CD4-positive, alpha-beta T cell treated with Interleukin-10 for 1 hour (primary cell): ENCODE data around the gene TOX2.
"Not testable (repeated sequence)": the region's sequence is repeated elsewhere in the genome, so short reads cannot be mapped to it uniquely, and the experiment has no call there.

Source experiments
- DNase-seq: peaks from one replicate; pipeline ENCODE4 v3.0.0-alpha.2; 2020

TOX2 gene

GRCh38 chr20:44034965-44035635, 120.4 kb downstream of the TOX2 start:
- no peak for DNase-seq

- no peak for DNase-seq
Observed at GRCh38 chr20:44035924-44036323, 121.3 kb downstream of the TOX2 start.

- DNase-seq: no peak
Observed at GRCh38 chr20:44036441-44036840, 121.8 kb downstream of the TOX2 start.

GRCh38 chr20:44038681-44039123, 124.0 kb downstream of the TOX2 start:
- DNase-seq: no peak

GRCh38 chr20:44039147-44039546, 124.5 kb downstream of the TOX2 start:
- no peak for DNase-seq

- no peak for DNase-seq
Observed at GRCh38 chr20:44039741-44040140, 125.1 kb downstream of the TOX2 start.

GRCh38 chr20:44040202-44040915, 125.7 kb downstream of the TOX2 start:
- DNase-seq: no peak

- DNase-seq: no peak
Observed at GRCh38 chr20:44041001-44041400, 126.3 kb downstream of the TOX2 start.

GRCh38 chr20:44044712-44045111, 130.1 kb downstream of the TOX2 start:
- DNase-seq: not testable (repeated sequence)

- no peak for DNase-seq
Observed at GRCh38 chr20:44050327-44050726, 135.7 kb downstream of the TOX2 start.

GRCh38 chr20:44050925-44051660, 136.4 kb downstream of the TOX2 start:
- no peak for DNase-seq

- DNase-seq: no peak
Observed at GRCh38 chr20:44051661-44052000, 137.0 kb downstream of the TOX2 start.

- DNase-seq: no peak
Observed at GRCh38 chr20:44052166-44052565, 137.5 kb downstream of the TOX2 start.

GRCh38 chr20:44053046-44053445, 138.4 kb downstream of the TOX2 start:
- no peak for DNase-seq

GRCh38 chr20:44054118-44054517, 139.5 kb downstream of the TOX2 start:
- no peak for DNase-seq

- DNase-seq: no peak
Observed at GRCh38 chr20:44054849-44055248, 140.2 kb downstream of the TOX2 start.

- DNase-seq: peak; percentile 57
Observed at GRCh38 chr20:44056010-44056698, 141.5 kb downstream of the TOX2 start.

- DNase-seq: no peak
Observed at GRCh38 chr20:44057698-44058675, 143.3 kb downstream of the TOX2 start.

- no peak for DNase-seq
Observed at GRCh38 chr20:44064501-44065400, 150.1 kb downstream of the TOX2 start.

- no peak for DNase-seq
Observed at GRCh38 chr20:44065401-44066340, 151.0 kb downstream of the TOX2 start.
